HepG2 (cell line): ENCODE data around the gene SELENOT. TPM values are rescaled to one million over a fixed set of nuclear protein-coding genes. Genes with fewer than 3 reads are reported as not detected.
A peak's percentile ranks its signal among the peaks of the same experiment; 100 is the strongest.

Experiments used
- HDAC1 ChIP-seq: sonication (generic); formaldehyde crosslinking; IDR thresholded peaks from 2 replicates; pipeline ENCODE4 v1.5.1; 2020; ENCODE audit warnings: mild to moderate bottlenecking, missing genetic modification reagents
- KLF13 ChIP-seq: sonication (generic); formaldehyde crosslinking; IDR thresholded peaks from 2 replicates; pipeline ENCODE4 v1.4.0; 2020; ENCODE audit warnings: mild to moderate bottlenecking, missing genetic modification reagents
- MLLT10 ChIP-seq: sonication (generic); formaldehyde crosslinking; IDR thresholded peaks from 2 replicates; pipeline ENCODE4 v1.4.0; 2020; ENCODE audit warnings: missing genetic modification reagents
- NFE2L1 ChIP-seq: sonication (generic); formaldehyde crosslinking; IDR thresholded peaks from 2 replicates; pipeline ENCODE4 v1.4.0; 2020; ENCODE audit warnings: missing genetic modification reagents, mild to moderate bottlenecking, borderline replicate concordance
- REXO4 ChIP-seq: sonication (generic); formaldehyde crosslinking; IDR thresholded peaks from 2 replicates; pipeline ENCODE4 v1.8.0; 2022; ENCODE audit warnings: missing genetic modification reagents, mild to moderate bottlenecking, borderline replicate concordance
- RFX5 ChIP-seq: IDR thresholded peaks from 2 replicates; pipeline ENCODE4 v1.6.1; 2011; ENCODE audit warnings: low read depth, low read length, improper control_type of control experiment
- SOX5 ChIP-seq: IDR thresholded peaks from 2 replicates; pipeline ENCODE4 v1.6.1; 2016; ENCODE audit warnings: borderline replicate concordance
- SP2 ChIP-seq: sonication (generic); formaldehyde crosslinking; IDR thresholded peaks from 2 replicates; pipeline ENCODE4 v1.5.1; 2020; ENCODE audit warnings: mild to moderate bottlenecking, missing genetic modification reagents
- THAP11 ChIP-seq: IDR thresholded peaks from 2 replicates; pipeline ENCODE4 v1.6.1; 2016; ENCODE audit warnings: missing biosample characterization, missing genetic modification reagents
- ZNF274 ChIP-seq: sonication (generic); formaldehyde crosslinking; IDR thresholded peaks from 2 replicates; pipeline ENCODE4 v1.5.1; 2020; ENCODE audit warnings: mild to moderate bottlenecking, missing genetic modification reagents
- ZNF782 ChIP-seq: sonication (generic); formaldehyde crosslinking; IDR thresholded peaks from 2 replicates; pipeline ENCODE4 v1.4.0; 2020; ENCODE audit warnings: missing genetic modification reagents, mild to moderate bottlenecking, borderline replicate concordance
- ZNF792 ChIP-seq: IDR thresholded peaks from 2 replicates; pipeline ENCODE4 v1.6.1; 2016
- polyA plus RNA-seq, 8 experiments: library from polyadenylated mRNA; depleted of rRNA in 3 of 8; stranded (reverse) in 7 of 8; unstranded in 1 of 8; fragments of >200 nt; fragmentation: Illumina TruSeq in 4 of 8; extraction: Trizol in 4 of 8; gene quantifications; 2 replicates each; pipeline versions ENCODE4 v1.2.1 to v1.2.3, GENCODE V29; 2011 to 2016; ENCODE audit warnings: low read depth in 4 of 8, missing spikeins in 1 of 8, mixed read lengths in 1 of 8; ENCODE audit not compliant: insufficient read depth in 1 of 8
- total RNA-seq, 5 experiments: library from RNA; depleted of rRNA; stranded (reverse); fragments of >200 nt; fragmentation: Illumina TruSeq; extraction: Trizol; gene quantifications; 2 replicates each; pipeline ENCODE4 v1.2.3, GENCODE V29; 2016; ENCODE audit warnings: low read depth in 1 of 5
- TF ChIP-seq, protein P1 (sequence below): fragments of 450-650 bp; IDR thresholded peaks from 2 replicates; pipeline ENCODE4 v1.6.1; 2017
- TF ChIP-seq, protein P2 (sequence below): sonication (generic); formaldehyde crosslinking; IDR thresholded peaks from 2 replicates; pipeline ENCODE4 v1.4.0; 2020; ENCODE audit warnings: missing genetic modification reagents
- TF ChIP-seq, protein P3 (sequence below): sonication (generic); formaldehyde crosslinking; IDR thresholded peaks from 2 replicates; pipeline ENCODE4 v1.4.0; 2020; ENCODE audit warnings: mild to moderate bottlenecking, low read depth, missing genetic modification reagents
- TF ChIP-seq, protein P4 (sequence below): sonication (generic); formaldehyde crosslinking; IDR thresholded peaks from 2 replicates; pipeline ENCODE4; 2020; ENCODE audit warnings: missing genetic modification reagents, mild to moderate bottlenecking, borderline replicate concordance
- TF ChIP-seq, protein P5 (sequence below): sonication (generic); formaldehyde crosslinking; IDR thresholded peaks from 2 replicates; pipeline ENCODE4 v1.5.0; 2020; ENCODE audit warnings: missing genetic modification reagents

Gene SELENOT
- total and polyA plus RNA-seq, 2 of the 13 experiments (the other 11 are each of a cell fraction or from before 2014, with no cell fraction given) = 122 to 273 TPM

DNA sequence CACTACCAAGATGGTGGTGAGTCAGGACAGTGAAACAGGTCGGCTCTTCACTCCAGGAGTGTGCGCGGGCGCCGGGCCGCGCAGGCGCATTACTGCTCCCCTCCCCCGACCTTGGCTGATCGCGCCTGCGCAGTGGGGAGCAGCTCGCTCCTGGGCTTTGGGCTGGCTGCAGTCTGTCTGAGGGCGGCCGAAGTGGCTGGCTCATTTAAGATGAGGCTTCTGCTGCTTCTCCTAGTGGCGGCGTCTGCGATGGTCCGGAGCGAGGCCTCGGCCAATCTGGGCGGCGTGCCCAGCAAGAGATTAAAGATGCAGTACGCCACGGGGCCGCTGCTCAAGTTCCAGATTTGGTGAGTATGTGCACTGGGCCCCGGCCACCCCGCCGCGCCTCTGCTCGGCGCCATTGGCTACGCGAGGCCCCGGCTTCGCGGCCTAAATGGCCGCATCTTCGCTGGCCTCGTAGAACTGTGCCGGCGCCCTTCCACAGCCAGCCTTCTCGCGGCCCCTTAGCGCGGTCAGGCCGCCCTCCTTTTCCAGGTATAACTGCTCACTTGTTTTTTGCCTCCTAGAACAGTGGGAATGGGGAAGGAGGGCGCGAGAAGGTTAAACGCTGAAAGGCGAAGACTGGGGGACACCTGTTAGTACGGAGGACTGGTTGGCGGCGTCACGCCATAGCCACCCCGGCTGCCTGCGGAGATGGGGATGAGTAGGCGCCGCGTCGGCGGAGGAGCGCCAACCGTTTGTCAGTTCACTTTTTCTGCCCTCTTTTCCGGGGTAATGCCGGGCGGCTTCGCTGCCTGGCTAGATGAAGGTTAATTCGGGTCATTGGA lies at the start of gene SELENOT (continued):
- TF ChIP-seq, protein P1, sequence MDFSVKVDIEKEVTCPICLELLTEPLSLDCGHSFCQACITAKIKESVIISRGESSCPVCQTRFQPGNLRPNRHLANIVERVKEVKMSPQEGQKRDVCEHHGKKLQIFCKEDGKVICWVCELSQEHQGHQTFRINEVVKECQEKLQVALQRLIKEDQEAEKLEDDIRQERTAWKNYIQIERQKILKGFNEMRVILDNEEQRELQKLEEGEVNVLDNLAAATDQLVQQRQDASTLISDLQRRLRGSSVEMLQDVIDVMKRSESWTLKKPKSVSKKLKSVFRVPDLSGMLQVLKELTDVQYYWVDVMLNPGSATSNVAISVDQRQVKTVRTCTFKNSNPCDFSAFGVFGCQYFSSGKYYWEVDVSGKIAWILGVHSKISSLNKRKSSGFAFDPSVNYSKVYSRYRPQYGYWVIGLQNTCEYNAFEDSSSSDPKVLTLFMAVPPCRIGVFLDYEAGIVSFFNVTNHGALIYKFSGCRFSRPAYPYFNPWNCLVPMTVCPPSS = no peak
- TF ChIP-seq HDAC1 (CRISPR knock-in tag) (peak; percentile 92), RFX5 (no peak), MLLT10 (no peak), ZNF274 (CRISPR knock-in tag) (peak; percentile 84; the same call in 1 of the 2 replicates), SOX5 (CRISPR knock-in tag) (no peak), SP2 (CRISPR knock-in tag) (0 out of 2 replicates have a peak, but pooled peaks have one; percentile 31), KLF13 (CRISPR knock-in tag) (no peak), REXO4 (CRISPR knock-in tag) (0 out of 2 replicates have a peak, but pooled peaks have one; percentile 47), NFE2L1 (CRISPR knock-in tag) (no peak; the same call in 1 of the 2 replicates), ZNF792 (CRISPR knock-in tag) (peak; percentile 71; the same call in 1 of the 2 replicates), THAP11 (peak; percentile 66), ZNF782 (CRISPR knock-in tag) (no peak)
- TF ChIP-seq, protein P2, sequence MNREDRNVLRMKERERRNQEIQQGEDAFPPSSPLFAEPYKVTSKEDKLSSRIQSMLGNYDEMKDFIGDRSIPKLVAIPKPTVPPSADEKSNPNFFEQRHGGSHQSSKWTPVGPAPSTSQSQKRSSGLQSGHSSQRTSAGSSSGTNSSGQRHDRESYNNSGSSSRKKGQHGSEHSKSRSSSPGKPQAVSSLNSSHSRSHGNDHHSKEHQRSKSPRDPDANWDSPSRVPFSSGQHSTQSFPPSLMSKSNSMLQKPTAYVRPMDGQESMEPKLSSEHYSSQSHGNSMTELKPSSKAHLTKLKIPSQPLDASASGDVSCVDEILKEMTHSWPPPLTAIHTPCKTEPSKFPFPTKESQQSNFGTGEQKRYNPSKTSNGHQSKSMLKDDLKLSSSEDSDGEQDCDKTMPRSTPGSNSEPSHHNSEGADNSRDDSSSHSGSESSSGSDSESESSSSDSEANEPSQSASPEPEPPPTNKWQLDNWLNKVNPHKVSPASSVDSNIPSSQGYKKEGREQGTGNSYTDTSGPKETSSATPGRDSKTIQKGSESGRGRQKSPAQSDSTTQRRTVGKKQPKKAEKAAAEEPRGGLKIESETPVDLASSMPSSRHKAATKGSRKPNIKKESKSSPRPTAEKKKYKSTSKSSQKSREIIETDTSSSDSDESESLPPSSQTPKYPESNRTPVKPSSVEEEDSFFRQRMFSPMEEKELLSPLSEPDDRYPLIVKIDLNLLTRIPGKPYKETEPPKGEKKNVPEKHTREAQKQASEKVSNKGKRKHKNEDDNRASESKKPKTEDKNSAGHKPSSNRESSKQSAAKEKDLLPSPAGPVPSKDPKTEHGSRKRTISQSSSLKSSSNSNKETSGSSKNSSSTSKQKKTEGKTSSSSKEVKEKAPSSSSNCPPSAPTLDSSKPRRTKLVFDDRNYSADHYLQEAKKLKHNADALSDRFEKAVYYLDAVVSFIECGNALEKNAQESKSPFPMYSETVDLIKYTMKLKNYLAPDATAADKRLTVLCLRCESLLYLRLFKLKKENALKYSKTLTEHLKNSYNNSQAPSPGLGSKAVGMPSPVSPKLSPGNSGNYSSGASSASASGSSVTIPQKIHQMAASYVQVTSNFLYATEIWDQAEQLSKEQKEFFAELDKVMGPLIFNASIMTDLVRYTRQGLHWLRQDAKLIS = peak; percentile 40; the same call in 1 of the 2 replicates
- TF ChIP-seq, protein P3, sequence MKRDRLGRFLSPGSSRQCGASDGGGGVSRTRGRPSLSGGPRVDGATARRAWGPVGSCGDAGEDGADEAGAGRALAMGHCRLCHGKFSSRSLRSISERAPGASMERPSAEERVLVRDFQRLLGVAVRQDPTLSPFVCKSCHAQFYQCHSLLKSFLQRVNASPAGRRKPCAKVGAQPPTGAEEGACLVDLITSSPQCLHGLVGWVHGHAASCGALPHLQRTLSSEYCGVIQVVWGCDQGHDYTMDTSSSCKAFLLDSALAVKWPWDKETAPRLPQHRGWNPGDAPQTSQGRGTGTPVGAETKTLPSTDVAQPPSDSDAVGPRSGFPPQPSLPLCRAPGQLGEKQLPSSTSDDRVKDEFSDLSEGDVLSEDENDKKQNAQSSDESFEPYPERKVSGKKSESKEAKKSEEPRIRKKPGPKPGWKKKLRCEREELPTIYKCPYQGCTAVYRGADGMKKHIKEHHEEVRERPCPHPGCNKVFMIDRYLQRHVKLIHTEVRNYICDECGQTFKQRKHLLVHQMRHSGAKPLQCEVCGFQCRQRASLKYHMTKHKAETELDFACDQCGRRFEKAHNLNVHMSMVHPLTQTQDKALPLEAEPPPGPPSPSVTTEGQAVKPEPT = no peak; the same call in none of the 2 replicates
- TF ChIP-seq, protein P4, sequence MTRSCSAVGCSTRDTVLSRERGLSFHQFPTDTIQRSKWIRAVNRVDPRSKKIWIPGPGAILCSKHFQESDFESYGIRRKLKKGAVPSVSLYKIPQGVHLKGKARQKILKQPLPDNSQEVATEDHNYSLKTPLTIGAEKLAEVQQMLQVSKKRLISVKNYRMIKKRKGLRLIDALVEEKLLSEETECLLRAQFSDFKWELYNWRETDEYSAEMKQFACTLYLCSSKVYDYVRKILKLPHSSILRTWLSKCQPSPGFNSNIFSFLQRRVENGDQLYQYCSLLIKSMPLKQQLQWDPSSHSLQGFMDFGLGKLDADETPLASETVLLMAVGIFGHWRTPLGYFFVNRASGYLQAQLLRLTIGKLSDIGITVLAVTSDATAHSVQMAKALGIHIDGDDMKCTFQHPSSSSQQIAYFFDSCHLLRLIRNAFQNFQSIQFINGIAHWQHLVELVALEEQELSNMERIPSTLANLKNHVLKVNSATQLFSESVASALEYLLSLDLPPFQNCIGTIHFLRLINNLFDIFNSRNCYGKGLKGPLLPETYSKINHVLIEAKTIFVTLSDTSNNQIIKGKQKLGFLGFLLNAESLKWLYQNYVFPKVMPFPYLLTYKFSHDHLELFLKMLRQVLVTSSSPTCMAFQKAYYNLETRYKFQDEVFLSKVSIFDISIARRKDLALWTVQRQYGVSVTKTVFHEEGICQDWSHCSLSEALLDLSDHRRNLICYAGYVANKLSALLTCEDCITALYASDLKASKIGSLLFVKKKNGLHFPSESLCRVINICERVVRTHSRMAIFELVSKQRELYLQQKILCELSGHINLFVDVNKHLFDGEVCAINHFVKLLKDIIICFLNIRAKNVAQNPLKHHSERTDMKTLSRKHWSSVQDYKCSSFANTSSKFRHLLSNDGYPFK (CRISPR knock-in tag) = peak; percentile 84; the same call in 1 of the 2 replicates
- TF ChIP-seq, protein P5, sequence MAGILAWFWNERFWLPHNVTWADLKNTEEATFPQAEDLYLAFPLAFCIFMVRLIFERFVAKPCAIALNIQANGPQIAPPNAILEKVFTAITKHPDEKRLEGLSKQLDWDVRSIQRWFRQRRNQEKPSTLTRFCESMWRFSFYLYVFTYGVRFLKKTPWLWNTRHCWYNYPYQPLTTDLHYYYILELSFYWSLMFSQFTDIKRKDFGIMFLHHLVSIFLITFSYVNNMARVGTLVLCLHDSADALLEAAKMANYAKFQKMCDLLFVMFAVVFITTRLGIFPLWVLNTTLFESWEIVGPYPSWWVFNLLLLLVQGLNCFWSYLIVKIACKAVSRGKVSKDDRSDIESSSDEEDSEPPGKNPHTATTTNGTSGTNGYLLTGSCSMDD (CRISPR knock-in tag) = no peak
